ENCODE results near the gene DMKN.

DMKN gene

GRCh38 chr19:35497406-35497805 lies 16.0 kb downstream of the DMKN start:
- TF ChIP-seq CTCF (IDR thresholded peaks at IDR 0.05; ENCODE audit: low read depth, low read length, missing control alignments), result no peak
- H3K4me3 ChIP-seq (ENCODE audit: low read depth, low read length), result no peak overlapping the region
- DNase-seq (ENCODE audit: low read depth), result no peak

GRCh38 chr19:35495107-35496064 lies 18.1 kb downstream of the DMKN start:
- DNase-seq (ENCODE audit: low read depth), result no peak
- TF ChIP-seq CTCF (IDR thresholded peaks at IDR 0.05; ENCODE audit: low read depth, low read length, missing control alignments), result peak; percentile 99
- no peak overlapping the region for H3K4me3 ChIP-seq (ENCODE audit: low read depth, low read length)

GRCh38 chr19:35493971-35494370 lies 19.5 kb downstream of the DMKN start:
- no peak for DNase-seq (ENCODE audit: low read depth)
- TF ChIP-seq CTCF (IDR thresholded peaks at IDR 0.05; ENCODE audit: low read depth, low read length, missing control alignments), result no peak
- no peak overlapping the region for H3K4me3 ChIP-seq (ENCODE audit: low read depth, low read length)

GRCh38 chr19:35491836-35492360 lies 21.6 kb downstream of the DMKN start:
- no peak for TF ChIP-seq CTCF (IDR thresholded peaks at IDR 0.05; ENCODE audit: low read depth, low read length, missing control alignments)
- no peak for DNase-seq (ENCODE audit: low read depth)
- H3K4me3 ChIP-seq (ENCODE audit: low read depth, low read length), result no peak overlapping the region

- no peak for TF ChIP-seq CTCF (IDR thresholded peaks at IDR 0.05; ENCODE audit: low read depth, low read length, missing control alignments)
- DNase-seq (ENCODE audit: low read depth), result no peak
- H3K4me3 ChIP-seq (ENCODE audit: low read depth, low read length), result no peak within 1 kb of the TSS
Measured at GRCh38 chr19:35490364-35490763, 23.1 kb downstream of the DMKN start, which contains the start of gene KRTDAP. KRTDAP (minus strand) TSS chr19:35490464; CDS start chr19:35490442, 22 bp downstream.

GRCh38 chr19:35488677-35489076 lies 24.8 kb downstream of the DMKN start:
- H3K4me3 ChIP-seq (ENCODE audit: low read depth, low read length), result no peak overlapping the region
- TF ChIP-seq CTCF (IDR thresholded peaks at IDR 0.05; ENCODE audit: low read depth, low read length, missing control alignments), result no peak

More at GRCh38 chr19:35488677-35489076, 24.8 kb downstream of the DMKN start:
- DNase-seq (ENCODE audit: low read depth), result no peak

Measured in GM12864 (cell line).